AG10803 (cell line): ENCODE measurements around the gene ANAPC16.

Experiments
- DNase-seq: peaks from one replicate; pipeline ENCODE4 v3.0.0; 2010; ENCODE audit warnings: low read depth
- H3K4me3 ChIP-seq: 2 replicates; pipeline ENCODE4 v1.5.1; 2011; ENCODE audit warnings: mild to moderate bottlenecking, low read length, control low read depth
- CTCF ChIP-seq: conservative IDR thresholded peaks from 2 replicates; pipeline ENCODE4 v1.5.1; 2011; ENCODE audit warnings: mild to moderate bottlenecking, low read length, control low read depth, inconsistent platforms

ANAPC16 gene

DNA sequence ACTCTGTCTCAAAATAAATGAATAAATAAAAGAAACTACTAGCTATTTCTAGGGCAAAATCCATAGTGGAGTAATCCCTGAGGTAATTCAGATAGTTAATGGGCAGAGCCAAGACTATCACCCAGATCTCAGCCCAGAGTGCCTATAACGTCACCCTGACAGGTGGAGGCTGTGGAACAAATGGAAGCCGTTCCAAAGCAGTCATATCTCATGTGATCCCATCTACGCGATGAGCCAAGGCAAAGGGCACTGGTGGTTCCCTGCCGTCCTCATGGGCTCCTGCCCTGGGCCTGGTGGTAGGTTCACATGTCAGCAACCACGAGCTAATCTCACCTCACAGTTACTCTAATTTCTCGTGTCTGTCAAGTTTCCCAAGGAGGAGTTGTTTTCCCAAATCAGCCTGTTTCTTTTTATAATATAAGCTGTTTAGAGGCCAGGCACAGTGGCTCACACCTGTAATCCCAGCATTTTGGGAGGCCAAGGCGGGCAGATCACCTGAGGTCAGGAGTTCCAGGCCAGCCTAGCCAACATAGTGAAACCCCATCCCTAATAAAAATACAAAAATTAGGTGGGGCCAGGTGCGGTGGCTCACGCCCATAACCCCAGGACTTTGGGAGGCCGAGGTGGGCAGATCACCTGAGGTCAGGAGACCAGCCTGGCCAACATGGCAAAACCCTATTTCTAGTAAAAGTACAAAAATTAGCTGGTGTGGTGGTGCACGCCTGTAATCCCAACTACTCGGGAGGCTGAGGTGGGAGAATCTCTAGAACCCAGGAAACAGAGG lies 22.8 kb downstream of the ANAPC16 start:
- no peak for TF ChIP-seq CTCF
- no peak overlapping the region for H3K4me3 ChIP-seq
- DNase-seq: no peak

- H3K4me3 ChIP-seq: no peak overlapping the region
- no peak for TF ChIP-seq CTCF
- DNase-seq: no peak
Measured at GRCh38 chr10:72239409-72239808, 23.6 kb downstream of the ANAPC16 start.

DNA sequence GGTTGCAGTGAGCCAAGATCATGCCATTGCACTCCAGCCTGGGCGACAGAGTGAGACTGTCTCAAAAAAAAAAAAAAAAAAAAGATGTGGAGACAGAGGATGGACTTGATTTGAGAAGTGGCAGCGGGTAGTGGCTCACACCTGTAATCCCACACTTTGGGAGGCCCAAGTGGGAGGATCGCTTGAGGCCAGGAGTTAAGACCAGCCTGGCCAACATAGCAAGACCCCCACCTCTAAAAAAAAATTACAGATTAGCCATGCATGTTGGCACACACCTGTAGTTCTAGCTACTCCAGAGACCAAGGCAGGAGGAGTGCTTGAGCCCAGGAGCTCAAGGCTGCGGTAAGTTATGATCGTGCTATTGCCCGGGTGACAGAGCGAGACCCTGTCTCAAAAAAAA lies 24.6 kb downstream of the ANAPC16 start:
- TF ChIP-seq CTCF: no peak
- no peak for DNase-seq
- H3K4me3 ChIP-seq: no peak overlapping the region

- no peak overlapping the region for H3K4me3 ChIP-seq
- no peak for DNase-seq
- no peak for TF ChIP-seq CTCF
Measured at GRCh38 chr10:72241691-72242252, 26.0 kb downstream of the ANAPC16 start.

- DNase-seq: peak; percentile 57
- TF ChIP-seq CTCF: no peak
Measured at GRCh38 chr10:72242675-72243074, 26.9 kb downstream of the ANAPC16 start.

DNA sequence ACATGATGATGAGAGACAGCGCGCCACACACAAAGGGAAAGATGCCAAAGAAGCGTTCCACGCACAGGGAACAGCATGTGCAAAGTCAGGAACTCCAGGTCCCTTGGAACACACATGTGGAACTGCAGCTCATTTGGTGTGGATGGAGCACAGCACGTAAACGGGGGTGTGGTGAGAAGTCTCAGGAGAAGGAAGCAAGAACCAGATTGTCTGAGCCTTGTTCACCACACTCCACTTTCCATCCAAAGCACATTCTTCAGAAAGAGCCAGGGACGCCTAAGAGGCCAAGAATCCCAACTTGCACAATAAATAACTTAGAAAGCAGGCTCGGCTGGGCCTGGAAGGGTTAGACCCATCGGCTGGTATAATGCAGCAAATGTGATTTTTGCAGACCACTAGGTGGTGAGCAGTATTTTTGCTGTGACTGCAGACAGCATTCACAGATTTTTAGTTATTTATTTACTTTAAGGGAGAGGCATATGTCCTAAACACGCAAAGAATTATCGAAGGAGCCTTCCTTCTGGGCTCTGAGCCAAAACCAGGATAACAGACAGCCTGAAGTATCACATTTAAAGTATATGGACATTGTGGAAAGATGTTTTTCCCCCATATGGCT lies 28.1 kb downstream of the ANAPC16 start:
- peak; percentile 98 for DNase-seq
- no peak overlapping the region; the same call in 1 of the 2 replicates for H3K4me3 ChIP-seq
- TF ChIP-seq CTCF: peak; percentile 68

More at GRCh38 chr10:72242675-72243074, 26.9 kb downstream of the ANAPC16 start:
- no peak overlapping the region for H3K4me3 ChIP-seq
